ENCODE results near the gene PEX14.

PEX14 gene

DNA sequence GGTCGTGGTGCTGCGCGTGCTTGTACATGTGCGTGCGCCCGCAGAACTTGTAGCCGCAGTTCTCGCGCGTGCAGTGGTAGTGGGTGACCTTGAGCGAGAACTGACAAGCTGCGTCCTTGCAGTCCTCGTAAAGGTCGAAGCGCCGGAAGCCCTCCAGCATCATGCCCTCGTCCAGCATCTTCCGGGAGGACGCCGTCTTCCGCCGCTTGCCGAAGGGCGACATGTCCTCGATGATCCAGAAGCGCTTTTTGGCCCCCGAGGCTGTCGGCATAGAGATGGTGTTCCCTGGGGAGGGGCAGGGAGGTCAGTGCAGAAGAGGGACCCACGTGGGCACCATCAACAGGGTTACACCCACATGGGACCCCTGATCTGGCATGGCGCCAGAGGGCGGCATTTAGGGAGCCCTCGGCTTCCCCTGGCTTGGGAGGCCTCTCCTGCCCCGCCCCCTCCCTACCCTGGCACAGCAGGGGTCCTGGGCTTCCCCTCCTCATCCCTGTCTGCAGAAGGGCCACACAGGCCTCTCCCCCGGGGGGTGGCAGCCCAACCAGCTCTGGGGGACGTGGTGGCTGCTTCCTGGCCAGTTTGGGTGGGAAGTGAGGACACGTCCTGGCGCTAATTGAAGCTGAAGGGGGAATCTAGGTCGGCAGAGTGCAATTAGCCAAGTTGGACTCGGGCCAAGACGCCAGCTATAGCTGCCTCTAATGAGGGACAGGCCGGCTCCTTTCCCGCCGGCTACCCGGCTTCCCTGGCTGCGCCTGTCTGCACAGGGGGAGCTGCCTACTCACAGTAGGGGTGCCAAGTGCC is 165.2 kb downstream of the PEX14 start:
- TF ChIP-seq, protein P1, sequence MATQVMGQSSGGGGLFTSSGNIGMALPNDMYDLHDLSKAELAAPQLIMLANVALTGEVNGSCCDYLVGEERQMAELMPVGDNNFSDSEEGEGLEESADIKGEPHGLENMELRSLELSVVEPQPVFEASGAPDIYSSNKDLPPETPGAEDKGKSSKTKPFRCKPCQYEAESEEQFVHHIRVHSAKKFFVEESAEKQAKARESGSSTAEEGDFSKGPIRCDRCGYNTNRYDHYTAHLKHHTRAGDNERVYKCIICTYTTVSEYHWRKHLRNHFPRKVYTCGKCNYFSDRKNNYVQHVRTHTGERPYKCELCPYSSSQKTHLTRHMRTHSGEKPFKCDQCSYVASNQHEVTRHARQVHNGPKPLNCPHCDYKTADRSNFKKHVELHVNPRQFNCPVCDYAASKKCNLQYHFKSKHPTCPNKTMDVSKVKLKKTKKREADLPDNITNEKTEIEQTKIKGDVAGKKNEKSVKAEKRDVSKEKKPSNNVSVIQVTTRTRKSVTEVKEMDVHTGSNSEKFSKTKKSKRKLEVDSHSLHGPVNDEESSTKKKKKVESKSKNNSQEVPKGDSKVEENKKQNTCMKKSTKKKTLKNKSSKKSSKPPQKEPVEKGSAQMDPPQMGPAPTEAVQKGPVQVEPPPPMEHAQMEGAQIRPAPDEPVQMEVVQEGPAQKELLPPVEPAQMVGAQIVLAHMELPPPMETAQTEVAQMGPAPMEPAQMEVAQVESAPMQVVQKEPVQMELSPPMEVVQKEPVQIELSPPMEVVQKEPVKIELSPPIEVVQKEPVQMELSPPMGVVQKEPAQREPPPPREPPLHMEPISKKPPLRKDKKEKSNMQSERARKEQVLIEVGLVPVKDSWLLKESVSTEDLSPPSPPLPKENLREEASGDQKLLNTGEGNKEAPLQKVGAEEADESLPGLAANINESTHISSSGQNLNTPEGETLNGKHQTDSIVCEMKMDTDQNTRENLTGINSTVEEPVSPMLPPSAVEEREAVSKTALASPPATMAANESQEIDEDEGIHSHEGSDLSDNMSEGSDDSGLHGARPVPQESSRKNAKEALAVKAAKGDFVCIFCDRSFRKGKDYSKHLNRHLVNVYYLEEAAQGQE (IDR thresholded peaks at IDR 0.05; ENCODE audit: insufficient replicate concordance, low read depth) = no peak
- TF ChIP-seq SPI1 (IDR thresholded peaks at IDR 0.05; ENCODE audit: borderline replicate concordance, low read depth) = no peak
- no peak for TF ChIP-seq POLR2AphosphoS5 (IDR thresholded peaks at IDR 0.05; ENCODE audit: low read depth)
- no peak for TF ChIP-seq GABPA (IDR thresholded peaks at IDR 0.05; ENCODE audit: low read depth)
- TF ChIP-seq, protein P2, sequence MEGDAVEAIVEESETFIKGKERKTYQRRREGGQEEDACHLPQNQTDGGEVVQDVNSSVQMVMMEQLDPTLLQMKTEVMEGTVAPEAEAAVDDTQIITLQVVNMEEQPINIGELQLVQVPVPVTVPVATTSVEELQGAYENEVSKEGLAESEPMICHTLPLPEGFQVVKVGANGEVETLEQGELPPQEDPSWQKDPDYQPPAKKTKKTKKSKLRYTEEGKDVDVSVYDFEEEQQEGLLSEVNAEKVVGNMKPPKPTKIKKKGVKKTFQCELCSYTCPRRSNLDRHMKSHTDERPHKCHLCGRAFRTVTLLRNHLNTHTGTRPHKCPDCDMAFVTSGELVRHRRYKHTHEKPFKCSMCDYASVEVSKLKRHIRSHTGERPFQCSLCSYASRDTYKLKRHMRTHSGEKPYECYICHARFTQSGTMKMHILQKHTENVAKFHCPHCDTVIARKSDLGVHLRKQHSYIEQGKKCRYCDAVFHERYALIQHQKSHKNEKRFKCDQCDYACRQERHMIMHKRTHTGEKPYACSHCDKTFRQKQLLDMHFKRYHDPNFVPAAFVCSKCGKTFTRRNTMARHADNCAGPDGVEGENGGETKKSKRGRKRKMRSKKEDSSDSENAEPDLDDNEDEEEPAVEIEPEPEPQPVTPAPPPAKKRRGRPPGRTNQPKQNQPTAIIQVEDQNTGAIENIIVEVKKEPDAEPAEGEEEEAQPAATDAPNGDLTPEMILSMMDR (IDR thresholded peaks at IDR 0.05; ENCODE audit: insufficient read depth, low read length) = no peak
- Histone ChIP-seq H3K4me3 (replicated peaks; ENCODE audit: insufficient read depth, low read length) (no peak overlapping the region), H3K27me3 (ENCODE audit: insufficient read depth, poor library complexity, severe bottlenecking) (peaks cover 22% of the 10 kb centered on the region), H3K27ac (replicated peaks) (no peak overlapping the region)
- no peak for DNase-seq (ENCODE audit: low read depth in 1 of 2, low spot score in 1 of 2)

- Histone ChIP-seq H3K27ac (replicated peaks) (no peak overlapping the region), H3K27me3 (ENCODE audit: insufficient read depth, poor library complexity, severe bottlenecking) (peaks cover 20% of the 10 kb centered on the region), H3K4me3 (replicated peaks; ENCODE audit: insufficient read depth, low read length) (no peak overlapping the region)
- no peak for DNase-seq (ENCODE audit: low read depth in 1 of 2, low spot score in 1 of 2)
- TF ChIP-seq, protein P2 (IDR thresholded peaks at IDR 0.05; ENCODE audit: insufficient read depth, low read length) = no peak
- TF ChIP-seq GABPA (IDR thresholded peaks at IDR 0.05; ENCODE audit: low read depth) (no peak), POLR2AphosphoS5 (IDR thresholded peaks at IDR 0.05; ENCODE audit: low read depth) (no peak), SPI1 (IDR thresholded peaks at IDR 0.05; ENCODE audit: borderline replicate concordance, low read depth) (no peak)
- TF ChIP-seq, protein P1 (IDR thresholded peaks at IDR 0.05; ENCODE audit: insufficient replicate concordance, low read depth) = no peak
These were observed 166.2 kb downstream of the PEX14 start for GRCh38 chr1:10640843-10641553.

DNA sequence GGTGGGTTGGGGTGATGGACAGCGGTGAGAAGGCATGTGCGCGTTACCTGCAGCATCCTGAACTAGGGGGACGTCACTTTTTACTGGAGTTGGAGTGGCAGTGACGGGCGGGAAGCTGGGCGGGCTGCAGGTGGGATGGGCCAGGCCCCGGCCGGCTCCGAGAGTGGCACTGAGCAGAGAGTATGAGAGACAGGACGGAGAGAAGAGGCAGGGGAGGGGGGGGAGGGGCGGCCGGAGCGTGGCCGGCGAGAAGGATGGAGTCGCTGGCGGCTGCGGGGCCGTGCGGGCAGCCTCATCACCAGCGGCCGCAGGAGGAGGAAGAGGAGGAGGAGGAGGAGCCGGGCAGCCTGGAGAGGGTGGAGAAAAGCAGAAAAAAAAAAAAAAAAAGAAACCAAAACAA is 167.2 kb downstream of the PEX14 start:
- peaks cover 19% of the 10 kb centered on the region for H3K27me3 ChIP-seq (ENCODE audit: insufficient read depth, poor library complexity, severe bottlenecking)
- no peak overlapping the region for H3K27ac ChIP-seq (replicated peaks)
- DNase-seq (ENCODE audit: low read depth in 1 of 2, low spot score in 1 of 2) = no peak
- H3K4me3 ChIP-seq (replicated peaks; ENCODE audit: insufficient read depth, low read length) = no peak overlapping the region
- TF ChIP-seq, protein P2 (IDR thresholded peaks at IDR 0.05; ENCODE audit: insufficient read depth, low read length) = no peak
- TF ChIP-seq GABPA (IDR thresholded peaks at IDR 0.05; ENCODE audit: low read depth) (no peak), SPI1 (IDR thresholded peaks at IDR 0.05; ENCODE audit: borderline replicate concordance, low read depth) (no peak), POLR2AphosphoS5 (IDR thresholded peaks at IDR 0.05; ENCODE audit: low read depth) (no peak)
- TF ChIP-seq, protein P1 (IDR thresholded peaks at IDR 0.05; ENCODE audit: insufficient replicate concordance, low read depth) = no peak

Data from HL-60 (cell line).